B cell (primary cell): ENCODE results near the gene FAM53A. TPM values are rescaled to one million over a fixed set of nuclear protein-coding genes. Genes with fewer than 3 reads are reported as not detected.

Experiments
- ATAC-seq: fragments of 200-7000 bp; cut with Tn5 transposase; one replicate; pipeline ENCODE4 v1.10.0; 2021; ENCODE audit warnings: low read depth, mild to moderate bottlenecking, moderate number of reproducible peaks, moderate library complexity
- CTCF ChIA-PET: fragments of 350-600 bp; sonication (Branson Sonifier 250); formaldehyde crosslinking; loops from one replicate; lab custom pipeline; 2021; ENCODE audit warnings: antibody characterized with exemption, inconsistent platforms; lab: Charles Lee
- POLR2A ChIA-PET: fragments of 350-600 bp; sonication (Branson Sonifier 250); formaldehyde crosslinking; loops from one replicate; lab custom pipeline; 2021; ENCODE audit warnings: antibody characterized with exemption; lab: Charles Lee
- DNase-seq: peaks from one replicate; pipeline ENCODE4 v3.0.0; 2013
- H2AFZ ChIP-seq: 2 replicates; pipeline ENCODE4 v1.6.1; 2012; ENCODE audit warnings: mild to moderate bottlenecking, low read depth, low read length; ENCODE audit not compliant: insufficient read depth, poor library complexity, severe bottlenecking
- H3K27ac ChIP-seq, 2 donors: 1 replicate in 1 of 2; 2 replicates in 1 of 2; pipeline ENCODE4 v1.5.1; 2012 to 2013; ENCODE audit warnings: low read length in 2 of 2, mild to moderate bottlenecking in 2 of 2, moderate library complexity in 1 of 2
- H3K27me3 ChIP-seq, 4 experiments: fragments of 200-600 bp in 1 of 4; sonication (generic) in 1 of 4; replicated peaks in 1 of 4; 1 replicate in 2 of 4; 2 replicates in 2 of 4; pipeline versions ENCODE4 v1.6.1 to v1.7.0; 2013 to 2016; ENCODE audit warnings: low read length in 3 of 4, mild to moderate bottlenecking in 2 of 4, mixed read lengths in 1 of 4, moderate library complexity in 1 of 4; ENCODE audit not compliant: insufficient read depth in 4 of 4, control insufficient read depth in 3 of 4; ENCODE audit errors: control extremely low read depth in 1 of 4
- H3K36me3 ChIP-seq, 2 experiments: replicated peaks in 1 of 2; 1 replicate in 1 of 2; 2 replicates in 1 of 2; pipeline versions ENCODE4 v1.6.1 to v1.7.1; 2013; ENCODE audit warnings: low read length in 1 of 2; ENCODE audit not compliant: insufficient read depth in 2 of 2, control insufficient read depth in 1 of 2; ENCODE audit errors: control extremely low read depth in 1 of 2, extremely low read depth in 1 of 2
- H3K4me1 ChIP-seq, 2 donors: fragments of 200-600 bp in 1 of 2; sonication (generic) in 1 of 2; 1 replicate in 1 of 2; 2 replicates in 1 of 2; pipeline versions ENCODE4 v1.5.1 to v1.6.1; 2013 to 2017; ENCODE audit warnings: low read length in 2 of 2; ENCODE audit not compliant: control insufficient read depth in 2 of 2, insufficient read depth in 2 of 2
- H3K4me2 ChIP-seq: replicated peaks from 2 replicates; pipeline ENCODE3; 2012; ENCODE audit warnings: mild to moderate bottlenecking, low read depth, low read length; ENCODE audit not compliant: poor library complexity, severe bottlenecking
- H3K4me3 ChIP-seq, 5 experiments: fragments of 200-600 bp in 1 of 5; sonication (generic) in 1 of 5; 1 replicate in 3 of 5; 2 replicates in 2 of 5; pipeline versions ENCODE4 v1.5.1 to v1.7.0; 2011 to 2016; ENCODE audit warnings: low read length in 4 of 5, mild to moderate bottlenecking in 4 of 5, low read depth in 2 of 5, control low read depth in 1 of 5, moderate library complexity in 1 of 5; ENCODE audit not compliant: insufficient read depth in 1 of 5; ENCODE audit errors: control extremely low read depth in 1 of 5, extremely low read depth in 1 of 5
- H3K79me2 ChIP-seq: fragments of 200-600 bp; sonication (generic); one replicate; pipeline ENCODE4 v1.6.0; 2016; ENCODE audit warnings: low read length; ENCODE audit not compliant: control insufficient read depth, insufficient read depth
- H3K9ac ChIP-seq: fragments of 200-600 bp; sonication (generic); 2 replicates; pipeline ENCODE4 v1.6.1; 2017; ENCODE audit warnings: mild to moderate bottlenecking, low read length, moderate library complexity
- H3K9me3 ChIP-seq, 3 donors: one replicate each; pipeline versions ENCODE4 v1.6.1 to v1.7.1; 2013; ENCODE audit warnings: low read length in 2 of 3; ENCODE audit not compliant: control insufficient read depth in 2 of 3, insufficient read depth in 1 of 3; ENCODE audit errors: control extremely low read depth in 1 of 3
- H4K20me1 ChIP-seq: 2 replicates; pipeline ENCODE4 v1.6.0; 2012; ENCODE audit warnings: mild to moderate bottlenecking, low read length; ENCODE audit not compliant: insufficient read depth, control insufficient read depth, poor library complexity, severe bottlenecking
- H3K27ac Mint-ChIP-seq: one replicate; pipeline ENCODE4 v1.8.0; 2021; ENCODE audit warnings: mixed read lengths
- H3K27me3 Mint-ChIP-seq: one replicate; pipeline ENCODE4 v1.8.0; 2021; ENCODE audit warnings: mixed read lengths
- H3K4me1 Mint-ChIP-seq: one replicate; pipeline ENCODE4 v1.8.0; 2021; ENCODE audit warnings: mixed read lengths
- H3K4me3 Mint-ChIP-seq: one replicate; pipeline ENCODE4 v1.8.0; 2021; ENCODE audit warnings: mixed read lengths
- H3K9me3 Mint-ChIP-seq: one replicate; pipeline ENCODE4 v1.8.0; 2022; ENCODE audit warnings: mixed read lengths; ENCODE audit not compliant: insufficient read depth
- CTCF ChIP-seq: fragments of 200-600 bp; IDR thresholded peaks from one replicate; pipeline ENCODE4 v1.8.0; 2022; ENCODE audit warnings: antibody characterized with exemption, mild to moderate bottlenecking
- EZH2 ChIP-seq: IDR thresholded peaks from 2 replicates; pipeline ENCODE4 v1.6.1; 2012; ENCODE audit warnings: borderline replicate concordance, low read depth, mild to moderate bottlenecking, moderate library complexity, low read length; ENCODE audit not compliant: insufficient read depth, poor library complexity, severe bottlenecking
- WGBS: methylation state at CpG from one replicate; pipeline ENCODE4 v1.1.5; 2013; ENCODE audit warnings: missing lambda C conversion rate; ENCODE audit not compliant: insufficient coverage; 5-methylcytosine and 5-hydroxymethylcytosine counted together
- intact Hi-C: fragments of 100-400 bp; cut with micrococcal nuclease; formaldehyde crosslinking; loops from one replicate; pipeline ENCODE4 v1.10.0; 2022
- polyA plus RNA-seq: library from polyadenylated mRNA; depleted of rRNA; stranded (reverse); fragments of >200 nt; gene quantifications from 2 replicates; pipeline ENCODE4 v1.2.3, GENCODE V29; 2012
- total RNA-seq, 2 donors: library from RNA; stranded (reverse); fragments of 120-200 nt in 1 of 2; gene quantifications; 1 replicate in 1 of 2; 2 replicates in 1 of 2; pipeline versions ENCODE4 v1.2.3 to v1.2.4, GENCODE V29; 2013 to 2022

FAM53A gene
- total and polyA plus RNA-seq, 2 donors (not counting 1 experiment from before 2014, with no cell fraction given), result 2.2 to 4.2 TPM

- Histone ChIP-seq H3K79me2 (peaks cover 97% of the 10 kb centered on the region), H3K27ac (no peak overlapping the region), H3K9me3 (no peaks in the 10 kb centered on the region), H3K27me3 (no peaks in the 10 kb centered on the region), H3K4me1 (peaks cover 13 to 16% of the 10 kb centered on the region in 2 donors), H4K20me1 (peaks cover 56% of the 10 kb centered on the region), H3K4me2 (no peak overlapping the region), H2AFZ (no peak overlapping the region), H3K9ac (no peak overlapping the region), H3K36me3 (peaks cover 0 to 27% of the 10 kb centered on the region in 2 experiments), H3K4me3 (no peak overlapping the region)
- DNase-seq (no peak), ATAC-seq (no peak)
- Mint-ChIP-seq H3K4me3 (no peak overlapping the region), H3K27ac (no peak overlapping the region), H3K27me3 (no peaks in the 10 kb centered on the region), H3K4me1 (peaks cover 32% of the 10 kb centered on the region), H3K9me3 (no peaks in the 10 kb centered on the region)
- 100% methylated on average over 4 of the region's 6 CpGs for WGBS
- POLR2A ChIA-PET, result no interaction called here
- CTCF ChIA-PET, result interaction anchor here (1.3 to 5.5 kb wide), 2 partner anchors 13 to 23 kb away, joined by 3 to 54 read pairs; no protein-coding TSS in a partner anchor
- TF ChIP-seq EZH2, result no peak
- no peak for TF ChIP-seq CTCF
- intact Hi-C loops, result no loop called here
These were observed 22.2 kb upstream of the FAM53A start for GRCh38 chr4:1706358-1706757.

GRCh38 chr4:1705732-1706131 lies 21.6 kb upstream of the FAM53A start:
- Histone ChIP-seq H3K9me3 (no peaks in the 10 kb centered on the region), H3K79me2 (peaks cover 97% of the 10 kb centered on the region), H3K36me3 (peaks cover 0 to 29% of the 10 kb centered on the region in 2 experiments), H3K4me3 (no peak overlapping the region), H2AFZ (no peak overlapping the region), H3K4me2 (no peak overlapping the region), H3K4me1 (peaks cover 7 to 10% of the 10 kb centered on the region in 2 donors), H3K9ac (no peak overlapping the region), H4K20me1 (peaks cover 50% of the 10 kb centered on the region), H3K27ac (no peak overlapping the region), H3K27me3 (no peaks in the 10 kb centered on the region)
- ATAC-seq (no peak), DNase-seq (no peak)
- no peaks in the 10 kb centered on the region for H3K27me3 Mint-ChIP-seq
- no peaks in the 10 kb centered on the region for H3K9me3 Mint-ChIP-seq
- intact Hi-C loops, result no loop called here
- H3K27ac Mint-ChIP-seq, result no peak overlapping the region
- 100% methylated on average over 1 of the region's 6 CpGs for WGBS
- peaks cover 27% of the 10 kb centered on the region for H3K4me1 Mint-ChIP-seq
- TF ChIP-seq CTCF, result no peak
- TF ChIP-seq EZH2, result no peak
- POLR2A ChIA-PET, result no interaction called here
- CTCF ChIA-PET, result interaction anchor here (5.5 kb wide), 1 partner anchor 12 kb away, joined by 54 read pairs; no protein-coding TSS in a partner anchor
- no peak overlapping the region for H3K4me3 Mint-ChIP-seq
